ENCODE results near the gene BNC2. TPM values are rescaled to one million over a fixed set of nuclear protein-coding genes. Genes with fewer than 3 reads are reported as not detected.

The BNC2 gene
- total RNA-seq, 4 donors from 2014 or later = 90.2 to 130 (median 100.0) TPM

DNA sequence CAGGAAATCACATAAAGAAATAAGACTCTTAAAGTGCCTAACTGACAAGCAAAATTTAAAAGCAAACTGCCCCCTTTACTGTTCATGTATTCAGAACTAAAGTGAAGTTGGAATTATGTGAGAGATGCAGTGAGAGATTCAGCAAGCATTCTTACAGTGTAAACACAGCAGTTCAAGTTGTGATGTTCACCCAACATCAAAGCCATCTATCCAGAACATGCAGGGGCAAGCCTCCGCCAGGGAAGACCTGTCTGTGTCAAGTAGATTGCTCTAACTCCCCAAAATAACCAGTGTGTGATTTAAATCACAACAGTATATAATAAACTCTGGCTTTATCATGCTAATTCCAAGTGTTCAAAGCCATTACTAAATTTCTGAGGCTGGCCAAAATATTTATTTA lies 233.3 kb downstream of the BNC2 start:
- Histone ChIP-seq H3K4me1 (peaks cover 0 to 40% (median 4%) of the 10 kb centered on the region in 3 donors), H3K9me3 (no peaks in the 10 kb centered on the region), H3K27ac (no peak overlapping the region), H3K4me3 (no peak overlapping the region), H3K36me3 (no peaks in the 10 kb centered on the region), H3K27me3 (no peaks in the 10 kb centered on the region)
- ATAC-seq = no peak
- WGBS, 2 donors (ENCODE audit: low coverage in 1 of 2) = 75% methylated on average over 1 of the region's 1 CpG; no CpG with 5 or more reads in 1 of the 2 donors
- TF ChIP-seq, protein P1, sequence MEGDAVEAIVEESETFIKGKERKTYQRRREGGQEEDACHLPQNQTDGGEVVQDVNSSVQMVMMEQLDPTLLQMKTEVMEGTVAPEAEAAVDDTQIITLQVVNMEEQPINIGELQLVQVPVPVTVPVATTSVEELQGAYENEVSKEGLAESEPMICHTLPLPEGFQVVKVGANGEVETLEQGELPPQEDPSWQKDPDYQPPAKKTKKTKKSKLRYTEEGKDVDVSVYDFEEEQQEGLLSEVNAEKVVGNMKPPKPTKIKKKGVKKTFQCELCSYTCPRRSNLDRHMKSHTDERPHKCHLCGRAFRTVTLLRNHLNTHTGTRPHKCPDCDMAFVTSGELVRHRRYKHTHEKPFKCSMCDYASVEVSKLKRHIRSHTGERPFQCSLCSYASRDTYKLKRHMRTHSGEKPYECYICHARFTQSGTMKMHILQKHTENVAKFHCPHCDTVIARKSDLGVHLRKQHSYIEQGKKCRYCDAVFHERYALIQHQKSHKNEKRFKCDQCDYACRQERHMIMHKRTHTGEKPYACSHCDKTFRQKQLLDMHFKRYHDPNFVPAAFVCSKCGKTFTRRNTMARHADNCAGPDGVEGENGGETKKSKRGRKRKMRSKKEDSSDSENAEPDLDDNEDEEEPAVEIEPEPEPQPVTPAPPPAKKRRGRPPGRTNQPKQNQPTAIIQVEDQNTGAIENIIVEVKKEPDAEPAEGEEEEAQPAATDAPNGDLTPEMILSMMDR (IDR thresholded peaks at IDR 0.05) = no peak
- TF ChIP-seq POLR2A (IDR thresholded peaks at IDR 0.05) (no peak), POLR2AphosphoS5 (IDR thresholded peaks at IDR 0.05) (no peak), EP300 (IDR thresholded peaks at IDR 0.05) (no peak)

DNA sequence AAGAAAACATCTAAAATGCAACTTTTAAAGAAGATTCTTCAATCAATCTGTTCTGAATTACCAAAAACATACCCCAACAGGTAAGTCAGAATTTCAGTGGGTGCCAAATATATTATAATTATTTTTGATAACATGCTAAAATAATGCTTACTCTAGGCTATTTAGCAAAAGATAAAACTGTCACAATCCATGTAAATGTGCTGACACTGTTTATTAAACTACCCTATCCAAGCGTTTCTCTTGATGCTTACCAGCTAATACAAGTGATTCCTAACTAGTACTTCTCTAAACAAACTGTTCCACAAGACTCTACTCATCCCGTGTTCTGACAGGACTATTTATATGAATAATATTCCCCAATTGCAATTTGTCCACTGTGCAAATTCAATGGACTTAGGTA lies 236.7 kb downstream of the BNC2 start:
- ATAC-seq = no peak
- WGBS, 2 donors (ENCODE audit: low coverage in 1 of 2) = 24 to 36% methylated on average over 2 of the region's 2 CpGs
- H3K36me3 ChIP-seq = no peaks in the 10 kb centered on the region
- H3K27ac ChIP-seq = no peak overlapping the region
- peaks cover 0 to 34% (median 4%) of the 10 kb centered on the region in 3 donors for H3K4me1 ChIP-seq
- TF ChIP-seq, protein P1 (IDR thresholded peaks at IDR 0.05) = no peak
- TF ChIP-seq POLR2A (IDR thresholded peaks at IDR 0.05) = no peak
- no peak for TF ChIP-seq POLR2AphosphoS5 (IDR thresholded peaks at IDR 0.05)
- no peak for TF ChIP-seq EP300 (IDR thresholded peaks at IDR 0.05)
- no peaks in the 10 kb centered on the region for H3K27me3 ChIP-seq
- H3K4me3 ChIP-seq = no peak overlapping the region
- no peaks in the 10 kb centered on the region for H3K9me3 ChIP-seq

DNA sequence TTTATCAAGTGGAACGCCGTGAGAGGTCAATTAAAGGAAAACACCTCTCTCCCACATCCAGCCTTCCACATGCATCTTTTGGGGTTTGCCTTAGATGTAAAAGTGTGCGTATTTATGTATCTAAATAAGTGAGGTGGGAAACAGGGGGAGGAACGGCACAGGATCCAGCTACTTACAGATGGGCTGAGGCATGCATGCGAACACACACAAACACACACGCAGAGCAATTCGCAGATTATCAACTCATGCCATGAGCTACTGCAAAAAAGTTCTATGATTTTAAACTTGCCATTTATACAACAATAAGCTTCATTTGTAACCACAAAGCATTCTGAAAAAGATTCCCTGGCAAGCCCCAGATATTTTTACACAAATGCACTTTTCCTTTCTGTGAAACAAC lies 242.1 kb downstream of the BNC2 start:
- WGBS, 2 donors (ENCODE audit: low coverage in 1 of 2) = 59 to 74% methylated on average over 7 of the region's 7 CpGs
- H3K27ac ChIP-seq = peak overlapping the region in 2 of 4 donors; percentile 30 to 64
- H3K4me3 ChIP-seq = no peak overlapping the region
- peaks cover 11 to 54% (median 19%) of the 10 kb centered on the region in 3 donors for H3K4me1 ChIP-seq
- no peaks in the 10 kb centered on the region for H3K9me3 ChIP-seq
- TF ChIP-seq POLR2AphosphoS5 (IDR thresholded peaks at IDR 0.05) (no peak), EP300 (IDR thresholded peaks at IDR 0.05) (no peak)
- TF ChIP-seq, protein P1 (IDR thresholded peaks at IDR 0.05) = no peak
- ATAC-seq = no peak
- no peaks in the 10 kb centered on the region for H3K27me3 ChIP-seq
- no peaks in the 10 kb centered on the region for H3K36me3 ChIP-seq

DNA sequence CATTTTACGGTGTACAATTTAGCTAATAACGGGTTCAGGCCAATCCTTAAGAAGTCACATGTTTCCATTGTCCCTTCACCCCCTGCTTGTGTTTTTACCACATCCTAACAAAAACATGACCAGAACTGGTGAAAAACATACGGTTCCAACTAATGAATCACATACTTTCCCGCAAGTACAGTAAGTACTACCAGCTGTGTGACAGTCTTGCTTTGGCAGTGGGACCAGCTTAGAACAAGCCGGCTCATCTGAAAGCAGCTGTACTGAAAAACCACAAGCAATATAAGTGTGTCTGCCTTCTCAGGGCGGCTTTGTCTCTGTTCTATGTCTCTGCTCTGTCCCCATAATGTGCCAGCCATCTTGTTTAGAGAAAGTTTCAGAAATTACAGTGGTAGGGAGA lies 242.5 kb downstream of the BNC2 start:
- Histone ChIP-seq H3K36me3 (no peaks in the 10 kb centered on the region), H3K27me3 (no peaks in the 10 kb centered on the region), H3K4me1 (peaks cover 11 to 56% (median 19%) of the 10 kb centered on the region in 3 donors), H3K4me3 (no peak overlapping the region), H3K27ac (peak overlapping the region in 2 of 4 donors; percentile 30 to 64), H3K9me3 (no peaks in the 10 kb centered on the region)
- peak; percentile 70 for ATAC-seq
- WGBS, 2 donors (ENCODE audit: low coverage in 1 of 2) = 55 to 85% methylated on average over 2 to 5 of the region's 6 CpGs
- TF ChIP-seq POLR2AphosphoS5 (IDR thresholded peaks at IDR 0.05) = peak; percentile 92
- TF ChIP-seq, protein P1 (IDR thresholded peaks at IDR 0.05) = no peak

DNA sequence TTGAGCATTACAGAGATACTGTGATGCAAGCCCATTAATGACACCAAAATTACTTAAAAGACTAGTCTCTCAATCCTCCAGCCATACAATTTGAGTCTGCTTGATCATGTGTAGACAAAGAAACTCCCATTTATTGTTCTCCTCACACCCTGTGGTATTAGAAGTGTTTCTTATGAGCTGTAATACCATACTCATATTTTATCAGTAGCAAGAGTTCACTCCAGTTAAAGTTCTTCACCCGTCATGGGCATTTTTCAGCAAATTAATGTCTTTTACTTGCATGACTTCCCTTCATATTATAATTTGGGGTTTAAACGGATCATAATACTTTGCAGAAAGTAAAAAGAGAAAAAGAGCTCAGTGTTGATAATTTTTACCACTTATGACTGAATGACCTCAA lies 242.9 kb downstream of the BNC2 start:
- ATAC-seq = no peak
- H3K9me3 ChIP-seq = no peaks in the 10 kb centered on the region
- H3K36me3 ChIP-seq = no peaks in the 10 kb centered on the region
- H3K27ac ChIP-seq = peak overlapping the region in 3 of 4 donors; percentile 24 to 64 (median 41)
- no peaks in the 10 kb centered on the region for H3K27me3 ChIP-seq
- 40 to 64% methylated on average over 2 of the region's 2 CpGs for whole genome bisulfite sequencing, 2 donors (ENCODE audit: low coverage in 1 of 2)
- H3K4me3 ChIP-seq = no peak overlapping the region
- peaks cover 11 to 56% (median 19%) of the 10 kb centered on the region in 3 donors for H3K4me1 ChIP-seq
- TF ChIP-seq, protein P1 (IDR thresholded peaks at IDR 0.05) = no peak
- TF ChIP-seq POLR2AphosphoS5 (IDR thresholded peaks at IDR 0.05) = no peak
- no peak for TF ChIP-seq EP300 (IDR thresholded peaks at IDR 0.05)
- no peak for TF ChIP-seq POLR2A (IDR thresholded peaks at IDR 0.05)
